ENCODE results near the gene ADAM29.
"Not testable (repeated sequence)": the region's sequence is repeated elsewhere in the genome, so short reads cannot be mapped to it uniquely, and the experiment has no call there.

The ADAM29 gene

DNA sequence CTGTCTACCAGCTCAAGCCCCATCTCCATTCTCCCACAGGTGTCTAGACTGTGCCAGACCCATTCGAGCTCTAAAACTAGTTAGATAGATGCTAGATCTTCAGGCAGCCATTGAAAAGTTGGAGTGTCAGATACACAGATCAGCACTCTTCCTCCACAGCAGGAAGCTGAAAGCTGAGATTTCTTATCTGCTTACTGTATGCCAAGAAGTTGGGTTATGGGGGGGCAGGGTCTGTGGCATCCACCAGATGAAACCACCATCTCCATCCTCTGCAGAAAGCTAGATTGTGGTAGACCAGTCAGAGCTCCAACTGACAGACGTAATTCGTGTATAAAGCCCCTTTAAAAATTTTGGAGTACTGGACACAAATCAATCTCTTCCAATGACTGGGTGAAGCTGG lies 54.8 kb downstream of the ADAM29 start:
- DNase-seq: no peak

DNA sequence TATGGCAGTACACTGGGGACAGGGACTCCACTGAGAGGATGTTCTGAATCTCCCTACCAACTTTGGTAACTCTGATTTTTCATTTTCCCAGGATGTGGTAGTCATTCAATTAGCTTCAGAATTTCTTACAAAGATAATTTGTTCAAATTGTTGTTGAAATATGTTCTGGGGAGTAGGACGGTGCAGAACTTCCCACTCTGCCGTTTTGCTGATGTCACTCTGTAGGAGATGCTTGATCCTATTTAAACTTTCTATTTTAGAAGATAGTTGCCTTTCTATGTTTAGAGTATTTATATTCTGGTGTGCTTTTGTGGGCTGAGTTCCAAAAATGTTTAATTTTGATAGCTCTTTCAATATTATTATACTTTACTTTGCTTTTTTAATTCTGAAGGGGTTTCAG lies 55.2 kb downstream of the ADAM29 start:
- no peak for DNase-seq

DNA sequence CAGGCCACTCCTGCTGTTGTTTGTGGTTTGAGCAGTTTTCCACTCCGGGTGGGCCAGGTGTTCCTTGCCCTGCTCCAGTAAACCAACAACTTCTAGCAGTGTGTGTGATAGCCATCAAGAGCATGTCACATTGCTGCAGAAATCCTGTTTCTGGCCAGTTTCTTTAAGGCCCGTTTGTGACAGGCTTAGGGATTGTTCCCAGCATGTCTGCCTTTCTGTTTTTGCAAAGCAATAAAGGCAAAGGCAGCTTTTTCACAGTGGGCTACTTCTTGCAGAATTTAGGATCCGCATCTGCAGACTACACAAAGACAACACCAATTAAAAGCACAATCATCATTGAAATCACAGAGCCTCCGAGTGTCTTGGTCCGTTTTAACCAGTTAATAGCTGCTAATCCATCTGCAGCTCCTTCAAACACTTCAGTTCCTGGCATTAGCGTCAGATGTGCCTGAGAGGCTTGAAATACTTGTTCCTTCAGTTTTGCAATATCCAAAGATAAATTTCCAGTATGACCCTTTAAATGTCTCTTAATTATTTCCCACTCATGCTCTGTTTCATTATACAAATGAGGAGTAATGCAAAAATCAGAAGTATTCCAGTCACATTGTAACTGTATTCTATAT lies 65.1 kb downstream of the ADAM29 start:
- no peak for DNase-seq

DNA sequence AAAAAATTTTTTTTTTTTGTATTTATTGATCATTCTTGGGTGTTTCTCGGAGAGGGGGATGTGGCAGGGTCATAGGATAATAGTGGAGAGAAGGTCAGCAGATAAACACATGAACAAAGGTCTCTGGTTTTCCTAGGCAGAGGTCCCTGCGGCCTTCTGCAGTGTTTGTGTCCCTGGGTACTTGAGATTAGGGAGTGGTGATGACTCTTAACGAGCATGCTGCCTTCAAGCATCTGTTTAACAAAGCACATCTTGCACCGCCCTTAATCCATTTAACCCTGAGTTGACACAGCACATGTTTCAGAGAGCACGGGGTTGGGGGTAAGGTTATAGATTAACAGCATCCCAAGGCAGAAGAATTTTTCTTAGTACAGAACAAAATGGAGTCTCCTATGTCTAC lies 65.7 kb downstream of the ADAM29 start:
- not testable (repeated sequence) for DNase-seq

DNA sequence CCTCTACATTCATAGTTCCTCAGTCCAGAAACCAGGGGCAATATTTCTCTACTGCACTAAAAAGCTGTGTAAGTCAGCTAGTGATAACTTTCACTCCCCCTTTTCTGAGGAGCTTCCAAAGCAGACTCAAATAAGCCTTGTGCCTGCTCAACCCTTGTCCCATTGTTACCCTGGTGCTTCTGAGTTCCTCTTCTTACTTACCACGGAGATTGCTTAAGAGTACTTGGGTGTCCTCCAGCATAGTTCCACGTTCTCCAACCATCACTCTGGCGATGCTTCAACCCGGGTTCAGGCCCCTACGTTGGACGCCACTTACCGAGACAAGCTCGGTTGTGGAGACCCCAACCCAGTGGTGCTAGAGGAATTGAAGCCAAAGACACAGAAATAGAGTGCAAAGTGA lies 71.6 kb downstream of the ADAM29 start:
- DNase-seq: no peak

DNA sequence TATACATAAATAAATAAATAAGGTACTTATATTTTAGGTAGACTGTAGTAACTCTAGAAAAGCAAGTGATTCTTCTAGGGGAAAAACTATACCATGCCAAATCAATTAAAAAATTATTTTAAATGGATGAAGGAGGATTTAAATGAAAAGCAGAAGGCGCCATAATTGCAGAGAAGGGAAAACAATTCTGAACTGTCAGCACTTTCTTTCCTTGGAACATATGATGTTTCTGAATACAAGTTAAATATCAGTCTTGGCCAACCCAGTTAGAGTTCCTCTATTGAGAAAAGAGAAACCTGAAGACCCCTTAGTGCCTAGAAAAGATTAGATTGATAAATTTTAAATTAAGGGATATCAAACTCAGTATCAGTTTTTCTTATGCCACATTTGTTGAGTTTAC lies 75.8 kb downstream of the ADAM29 start:
- DNase-seq: no peak

DNA sequence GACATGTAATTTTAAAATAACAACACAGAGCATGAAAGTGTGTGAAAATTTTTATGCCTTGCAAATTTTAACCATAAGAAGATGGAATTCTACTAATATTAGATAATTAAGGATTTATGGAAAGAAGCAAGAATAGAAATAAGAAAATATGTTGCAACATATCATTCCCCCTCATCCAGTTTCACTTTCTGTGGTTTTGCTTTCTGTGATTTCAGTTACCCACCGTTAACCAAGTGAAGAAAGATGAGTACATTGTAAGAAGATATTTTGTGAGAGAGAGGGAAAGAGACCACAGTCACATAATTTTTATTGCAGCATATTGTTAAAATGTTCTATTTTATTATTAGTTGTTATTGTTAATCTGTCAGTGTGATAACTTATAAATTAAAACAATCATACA lies 77.9 kb downstream of the ADAM29 start:
- DNase-seq: no peak

DNA sequence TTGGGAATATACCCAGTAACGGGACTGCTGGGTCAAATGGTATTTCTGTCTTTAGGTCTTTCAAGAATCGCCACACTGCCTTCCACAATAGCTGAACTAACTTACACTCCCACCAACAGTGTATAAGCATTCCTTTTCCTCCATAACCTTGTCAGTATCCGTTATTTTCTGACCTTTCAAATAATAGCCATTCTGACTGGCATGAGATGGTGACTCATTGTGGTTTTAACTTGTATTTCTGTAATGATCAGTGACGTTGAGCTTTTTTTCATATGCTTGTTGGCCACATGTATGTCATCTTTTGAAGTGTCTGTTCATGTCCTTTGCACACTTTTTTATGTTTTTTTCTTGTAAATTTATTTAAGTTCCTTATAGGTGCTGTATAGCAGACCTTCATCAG lies 81.2 kb downstream of the ADAM29 start:
- no peak for DNase-seq

DNA sequence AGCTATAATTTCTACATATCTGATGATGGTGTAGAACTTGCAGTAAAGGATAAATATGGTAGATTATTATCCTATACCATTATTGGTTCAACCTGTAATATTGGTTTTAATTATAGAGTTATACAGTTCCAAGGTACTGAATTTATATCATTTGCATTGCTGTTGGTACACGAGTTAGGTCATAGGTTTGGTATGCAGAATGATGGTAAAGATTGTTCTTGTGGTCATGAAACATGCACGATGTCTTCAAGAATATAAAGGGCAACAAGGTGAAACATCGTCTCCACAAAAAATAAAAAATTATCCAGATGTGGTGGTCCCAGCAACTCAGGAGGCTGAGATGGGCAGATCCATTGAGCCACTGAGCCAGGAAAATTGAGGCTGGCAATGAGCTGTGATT lies 99.6 kb downstream of the ADAM29 start:
- no peak for DNase-seq

DNA sequence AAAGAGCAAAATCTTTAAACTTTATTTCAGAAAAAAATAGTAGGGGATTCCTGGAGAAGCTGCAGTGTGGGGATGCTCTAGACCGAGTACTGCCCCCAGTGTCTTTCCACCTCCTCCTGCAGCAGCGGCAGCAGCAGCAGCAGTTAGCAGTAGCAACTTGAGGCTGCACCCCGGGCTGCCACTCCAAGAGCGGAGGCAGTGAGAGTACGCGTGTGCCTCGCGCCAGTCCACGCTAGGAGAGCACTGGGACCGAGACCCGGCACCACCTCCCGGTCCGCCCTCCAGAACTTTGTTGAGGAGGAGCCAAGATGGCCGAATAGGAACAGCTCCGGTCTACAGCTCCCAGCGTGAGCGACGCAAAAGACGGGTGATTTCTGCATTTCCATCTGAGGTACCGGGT lies 101.3 kb downstream of the ADAM29 start:
- not testable (repeated sequence) for DNase-seq
